HG02870 (cell line): ENCODE results near the gene PLK5.

Source experiments
- ATAC-seq: cut with Tn5 transposase; IDR thresholded peaks from one replicate; pipeline ENCODE4 v1.9.1; 2021; ENCODE audit warnings: mild to moderate bottlenecking, moderate library complexity; ENCODE audit not compliant: unreplicated experiment

Gene PLK5

GRCh38 chr19:1576242-1577089 is 52.6 kb downstream of the PLK5 start:
- no peak for ATAC-seq

GRCh38 chr19:1577090-1577928 is 53.4 kb downstream of the PLK5 start:
- no peak for ATAC-seq

- no peak for ATAC-seq
Observed at GRCh38 chr19:1577929-1578618, 54.2 kb downstream of the PLK5 start.

- no peak for ATAC-seq
Observed at GRCh38 chr19:1579222-1579621, 55.3 kb downstream of the PLK5 start.

GRCh38 chr19:1580382-1580781 is 56.5 kb downstream of the PLK5 start:
- no peak for ATAC-seq

- ATAC-seq, result no peak
Observed at GRCh38 chr19:1580957-1581356, 57.1 kb downstream of the PLK5 start.

- no peak for ATAC-seq
Observed at GRCh38 chr19:1582201-1582600, 58.3 kb downstream of the PLK5 start.

- ATAC-seq, result no peak
Observed at GRCh38 chr19:1584500-1585242, 60.8 kb downstream of the PLK5 start.

GRCh38 chr19:1585243-1585580 is 61.3 kb downstream of the PLK5 start:
- no peak for ATAC-seq
